ENCODE data around the gene LGALS9.
"Not testable (repeated sequence)": the region's sequence is repeated elsewhere in the genome, so short reads cannot be mapped to it uniquely, and the experiment has no call there.

Gene LGALS9

GRCh38 chr17:27655525-27656111 is 24.6 kb downstream of the LGALS9 start:
- DNase-seq: not testable (repeated sequence)

GRCh38 chr17:27656620-27657019 is 25.6 kb downstream of the LGALS9 start:
- DNase-seq: not testable (repeated sequence)

DNA sequence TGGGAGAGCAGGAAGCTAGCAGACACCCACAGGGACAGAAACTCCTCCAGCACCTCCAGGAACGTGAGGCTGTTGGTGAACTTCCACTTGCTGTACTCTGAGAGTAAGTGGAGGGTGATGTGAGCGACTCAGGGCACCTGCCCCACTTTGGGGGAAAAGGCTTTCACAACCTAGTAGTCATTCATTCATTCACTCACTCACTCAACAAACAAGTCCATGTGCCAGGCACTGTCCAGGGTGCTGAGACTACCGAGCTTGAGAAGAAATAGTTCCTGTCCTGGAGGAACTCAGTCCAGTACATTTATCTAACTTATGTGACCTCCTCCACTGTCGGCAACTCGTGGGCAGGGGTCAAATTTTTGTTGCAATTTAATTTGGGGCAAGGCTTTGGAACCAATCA is 26.6 kb downstream of the LGALS9 start:
- DNase-seq: no peak

DNA sequence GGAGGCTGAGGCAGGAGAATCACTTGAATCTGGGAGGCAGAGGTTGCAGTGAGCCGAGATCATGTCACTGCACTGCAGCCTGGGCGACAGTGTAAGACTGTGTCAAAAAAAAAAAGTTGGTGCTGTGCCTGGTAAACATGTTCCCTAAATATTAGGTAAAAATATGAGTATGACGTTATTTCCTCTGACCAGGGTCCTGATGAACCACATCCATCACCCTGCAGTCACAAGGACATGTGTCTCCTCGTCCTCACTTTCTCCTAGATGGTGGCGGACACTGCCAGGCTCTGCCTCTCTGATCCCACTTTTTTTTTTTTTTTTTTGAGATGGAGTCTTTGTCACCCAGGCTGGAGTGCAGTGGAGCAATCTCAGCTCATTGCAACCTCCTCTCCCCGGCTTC is 28.7 kb downstream of the LGALS9 start:
- no peak for DNase-seq

- no peak for DNase-seq
Observed at GRCh38 chr17:27660436-27660835, 29.4 kb downstream of the LGALS9 start.

GRCh38 chr17:27663936-27664605 is 33.1 kb downstream of the LGALS9 start:
- no peak for DNase-seq

DNA sequence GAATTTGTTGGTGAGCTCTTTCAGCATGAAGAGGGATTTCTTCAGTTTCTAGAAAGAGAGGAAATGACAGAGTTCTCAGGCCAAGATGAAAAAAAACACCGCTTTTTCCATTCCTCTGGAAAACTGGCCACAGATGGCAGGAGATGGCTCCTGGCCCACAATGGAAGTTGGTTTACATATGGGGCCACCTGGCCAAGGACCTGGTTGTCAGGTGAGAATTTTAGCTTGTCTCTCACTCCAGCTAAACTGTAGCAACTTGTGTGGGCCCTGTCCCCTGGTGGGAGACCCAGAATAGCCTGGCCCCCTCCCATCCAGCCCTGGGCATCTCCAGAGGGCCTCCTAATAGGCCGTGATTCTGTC is 33.6 kb downstream of the LGALS9 start:
- DNase-seq: no peak

DNA sequence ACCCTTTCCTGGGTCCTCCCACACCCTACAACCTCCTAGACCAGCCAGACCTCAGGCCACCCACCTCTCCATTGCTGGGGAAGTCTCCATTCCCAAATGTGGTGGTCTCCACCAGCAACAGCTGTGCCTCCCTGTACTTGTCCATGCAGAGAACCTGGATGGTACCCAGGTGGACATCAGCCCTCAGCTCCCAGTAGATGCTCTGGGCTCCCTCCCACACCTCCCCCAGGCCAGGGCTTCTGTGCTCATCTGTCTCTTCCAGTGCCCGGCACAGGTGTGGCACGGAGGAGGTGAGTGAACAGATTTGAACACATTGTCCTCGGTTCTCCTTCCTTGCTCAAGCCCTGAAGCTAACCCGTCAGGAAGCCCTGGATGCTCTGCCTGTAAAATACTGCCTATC is 34.6 kb downstream of the LGALS9 start:
- DNase-seq: no peak

DNA sequence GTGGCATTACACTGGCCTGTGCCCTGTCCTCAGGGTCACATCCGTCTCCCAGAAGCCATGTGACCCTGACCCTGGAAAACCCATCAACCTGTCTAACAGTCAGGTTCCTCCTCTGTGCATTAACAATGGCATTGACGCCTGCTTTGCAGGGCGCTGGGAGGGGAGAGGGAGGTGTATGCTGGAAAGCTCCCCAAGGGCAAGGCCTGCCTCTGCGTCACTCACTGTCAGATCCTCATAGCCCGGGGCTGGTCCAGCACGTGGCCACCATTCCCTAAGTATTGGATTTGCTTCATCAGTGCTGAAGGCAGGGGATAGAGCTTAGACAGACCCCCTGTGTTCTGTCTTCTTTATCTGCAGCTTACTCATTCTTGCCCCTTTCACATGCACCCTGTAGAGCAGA is 35.3 kb downstream of the LGALS9 start:
- DNase-seq: not testable (repeated sequence)

DNA sequence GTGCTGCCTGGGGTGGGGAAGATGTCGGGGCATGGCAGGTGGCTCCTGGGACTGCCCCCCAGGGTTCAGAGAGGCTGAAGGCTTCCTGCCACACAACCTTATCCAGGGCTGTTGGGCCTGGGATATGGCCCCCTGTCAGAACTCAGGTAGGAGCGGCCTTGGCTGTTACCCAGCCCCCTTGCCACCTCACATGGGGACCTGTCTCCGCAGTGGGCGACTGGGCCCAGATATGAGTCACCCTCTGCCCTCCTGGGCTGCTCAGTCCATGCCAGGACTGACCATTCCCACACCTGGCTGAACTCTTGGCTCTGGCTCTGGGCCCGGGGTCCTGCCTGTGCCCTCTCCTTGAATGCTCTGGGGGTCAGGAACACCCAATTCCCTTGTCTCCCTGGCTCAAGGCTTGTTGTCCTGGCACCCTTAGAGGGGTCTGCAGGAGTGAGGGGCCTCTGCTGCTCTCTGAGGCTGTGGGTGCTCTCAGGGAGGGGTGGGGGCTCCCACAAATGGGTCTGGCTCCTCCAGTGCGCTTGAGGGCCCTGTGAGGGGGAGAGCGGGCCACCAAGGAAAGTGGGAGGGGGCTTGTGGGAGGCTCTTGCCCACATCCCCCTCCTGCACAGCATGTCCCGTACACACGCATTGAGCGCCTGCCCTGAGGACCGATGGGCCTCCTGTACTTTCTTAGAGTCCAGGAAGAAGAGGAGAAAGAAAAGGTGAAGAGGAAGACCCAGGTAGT is 36.0 kb downstream of the LGALS9 start:
- no peak for DNase-seq

GRCh38 chr17:27667656-27668487 is 36.9 kb downstream of the LGALS9 start:
- no peak for DNase-seq

- no peak for DNase-seq
Observed at GRCh38 chr17:27668488-27668823, 37.5 kb downstream of the LGALS9 start.

DNA sequence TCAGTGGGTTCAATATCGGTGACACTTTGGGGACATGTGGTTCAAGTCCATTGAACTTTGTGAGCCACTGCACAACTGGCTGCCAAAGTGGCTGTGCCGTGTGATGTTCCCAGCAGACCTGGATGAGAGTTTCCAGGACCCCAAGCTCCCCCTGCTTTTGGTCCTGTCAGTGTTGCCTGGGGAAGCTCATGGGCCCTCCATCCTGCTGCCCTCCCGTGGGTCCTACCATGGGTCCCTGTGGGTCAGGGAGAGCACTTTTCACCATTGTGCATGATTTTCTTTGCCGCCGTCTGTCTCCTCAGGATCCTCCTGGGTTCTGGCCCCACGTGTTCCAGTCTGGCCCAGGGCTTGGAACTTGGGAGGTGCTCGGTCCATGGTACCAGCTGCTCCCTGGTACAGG is 38.1 kb downstream of the LGALS9 start:
- no peak for DNase-seq

DNA sequence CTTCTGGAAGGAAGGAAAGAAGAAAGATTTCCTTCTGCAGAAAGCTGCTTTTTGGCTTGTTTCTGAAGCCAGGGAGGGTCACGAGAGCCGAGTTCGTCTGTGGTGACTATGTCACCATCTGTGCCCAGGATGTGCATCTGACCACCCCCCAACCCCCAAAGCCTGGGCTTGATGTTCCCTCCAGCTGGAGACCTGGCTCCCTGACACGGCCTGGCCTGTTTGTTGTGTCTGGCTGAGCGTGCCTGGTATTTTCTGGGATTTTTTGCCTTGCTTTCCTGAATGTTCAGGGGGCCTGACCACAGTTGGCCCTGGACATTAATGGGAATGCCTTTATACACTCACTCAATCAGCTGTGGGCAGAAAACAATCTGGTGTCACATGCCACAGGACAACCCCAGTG is 38.9 kb downstream of the LGALS9 start:
- no peak for DNase-seq

DNA sequence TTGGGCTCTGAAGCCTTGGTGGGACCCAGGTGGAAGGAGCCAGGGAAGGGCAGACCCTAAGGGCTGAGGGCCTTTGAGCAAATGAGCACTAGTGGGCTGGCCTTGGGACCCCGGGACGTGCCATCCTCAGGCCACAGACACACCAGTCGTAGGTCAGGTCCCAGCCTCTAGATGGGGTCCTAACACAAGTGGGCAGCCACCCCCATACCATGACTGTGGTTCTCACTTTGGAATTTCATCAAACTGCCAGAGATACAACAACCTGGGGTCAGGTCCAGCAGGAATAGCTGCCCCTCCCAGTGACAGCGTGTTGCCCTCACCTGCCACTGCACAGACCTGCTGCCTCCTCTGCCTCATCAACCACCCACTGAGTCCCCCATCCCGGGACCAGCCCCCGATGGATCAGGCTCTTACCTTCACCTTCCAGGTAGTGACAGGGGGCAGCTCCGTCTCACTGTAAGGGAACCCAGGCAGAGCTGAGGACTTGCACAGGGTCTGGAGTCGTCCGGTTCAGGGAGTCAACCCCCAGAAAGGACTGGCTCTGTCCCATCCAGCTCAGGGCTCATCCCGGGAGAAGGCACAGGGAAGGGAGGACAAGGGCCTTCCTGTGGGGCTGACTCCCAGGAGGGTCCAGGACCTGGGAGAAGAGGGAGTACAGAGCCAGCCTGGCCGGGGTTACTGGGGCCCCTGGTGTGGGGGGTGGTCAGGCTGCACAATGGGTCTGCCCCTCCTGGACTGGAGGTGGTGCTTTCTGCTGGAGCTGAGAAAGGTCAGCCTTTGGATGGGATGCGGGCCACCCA is 40.0 kb downstream of the LGALS9 start:
- DNase-seq: no peak

DNA sequence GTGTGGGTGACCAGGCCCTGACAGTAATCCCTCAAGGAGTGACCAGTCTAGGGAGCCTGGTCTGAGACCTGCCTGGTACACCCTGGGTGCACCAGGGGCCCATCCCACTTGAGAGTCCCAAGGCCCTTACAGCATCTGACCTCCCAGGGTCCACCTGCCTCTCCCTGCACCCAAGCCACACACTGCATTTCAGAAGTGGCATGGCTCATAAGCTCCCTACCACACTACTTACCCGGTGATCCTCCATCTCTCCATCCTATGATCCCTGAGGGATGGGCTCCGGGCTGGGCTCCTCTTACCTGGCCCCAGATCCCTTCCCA is 40.6 kb downstream of the LGALS9 start:
- DNase-seq: no peak

DNA sequence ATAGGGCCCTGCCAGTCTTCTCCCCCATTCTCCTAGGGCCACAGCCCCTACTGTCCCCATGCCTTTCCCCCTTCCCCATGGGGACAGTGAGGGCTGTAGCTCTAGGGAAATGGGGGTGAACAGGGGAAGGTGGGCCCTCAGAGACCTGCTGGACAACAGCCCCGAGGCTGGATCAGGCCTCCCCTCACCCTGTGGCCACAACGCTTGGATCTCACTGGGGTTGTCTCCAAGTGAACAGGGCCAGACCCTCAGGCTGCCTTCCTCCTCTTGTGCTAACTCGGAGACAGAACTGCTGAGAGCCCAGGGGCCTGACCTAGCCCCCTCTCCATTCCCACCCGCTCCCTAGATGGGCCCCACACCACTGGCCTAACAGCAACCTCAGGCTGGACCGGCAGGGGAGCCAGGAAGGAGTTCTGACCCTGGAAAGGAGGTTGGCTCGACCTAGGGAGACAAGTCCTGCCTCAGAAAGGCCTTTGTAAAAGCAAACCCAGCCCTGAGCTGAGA is 41.0 kb downstream of the LGALS9 start:
- not testable (repeated sequence) for DNase-seq

GRCh38 chr17:27674335-27674734 is 43.3 kb downstream of the LGALS9 start:
- DNase-seq: no peak

DNA sequence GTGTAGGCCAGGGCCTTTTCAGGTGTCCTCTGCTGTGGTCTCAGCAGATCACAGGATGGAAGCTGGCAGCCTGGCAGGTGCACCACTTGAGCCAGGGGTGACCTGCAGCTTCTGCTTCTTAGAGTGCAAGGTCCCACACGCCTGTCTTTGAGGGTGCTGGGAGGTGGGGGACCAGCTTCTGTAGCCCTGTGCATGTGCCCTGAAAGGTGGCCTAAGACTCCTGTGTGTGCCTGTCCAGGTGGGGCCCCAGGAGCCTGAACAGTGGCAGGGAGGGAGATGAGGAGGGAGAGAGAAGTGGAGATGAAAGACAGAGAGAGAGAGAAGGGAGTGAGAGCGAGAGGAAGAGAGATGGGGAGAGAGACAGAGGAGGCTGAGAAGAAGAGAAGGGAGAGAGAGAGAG is 46.2 kb downstream of the LGALS9 start:
- DNase-seq: no peak

DNA sequence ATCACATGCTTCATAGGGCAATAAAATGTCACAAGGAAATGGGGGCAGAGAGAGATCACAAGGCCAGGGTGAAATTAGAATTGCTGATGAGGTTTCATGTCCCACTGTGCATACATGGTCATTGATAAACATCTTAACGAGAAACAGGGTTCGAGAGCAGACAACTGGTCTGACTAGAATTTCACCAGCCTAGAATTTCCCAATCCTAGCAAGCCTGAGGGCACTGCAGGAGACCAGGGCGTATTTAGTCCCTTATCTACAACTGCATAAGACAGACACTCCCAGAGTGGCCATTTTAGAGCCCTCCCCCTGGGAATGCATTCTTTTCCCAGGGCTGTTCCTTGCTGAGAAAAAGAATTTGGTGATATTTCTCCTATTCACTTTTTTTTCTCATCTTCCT is 55.3 kb downstream of the LGALS9 start:
- DNase-seq: not testable (repeated sequence)

GRCh38 chr17:27690882-27691281 is 59.9 kb downstream of the LGALS9 start:
- DNase-seq: no peak

- peak; percentile 40 for DNase-seq
Observed at GRCh38 chr17:27695254-27695814, 64.3 kb downstream of the LGALS9 start.
